GM21447 (cell line): ENCODE measurements around the gene ARPP19.
"Not testable (repeated sequence)": the region's sequence is repeated elsewhere in the genome, so short reads cannot be mapped to it uniquely, and the experiment has no call there.

Source experiments
- ATAC-seq: cut with Tn5 transposase; IDR thresholded peaks from one replicate; pipeline ENCODE4 v1.9.1; 2021; ENCODE audit not compliant: unreplicated experiment

Gene ARPP19

GRCh38 chr15:52515343-52515742, 53.5 kb downstream of the ARPP19 start:
- ATAC-seq = no peak

GRCh38 chr15:52514482-52514881, 54.3 kb downstream of the ARPP19 start:
- no peak for ATAC-seq

- not testable (repeated sequence) for ATAC-seq
These were observed 56.0 kb downstream of the ARPP19 start for GRCh38 chr15:52512869-52513268.

- no peak for ATAC-seq
These were observed 57.7 kb downstream of the ARPP19 start for GRCh38 chr15:52511084-52511483.

GRCh38 chr15:52509500-52510245, 59.2 kb downstream of the ARPP19 start:
- no peak for ATAC-seq

- no peak for ATAC-seq
These were observed 62.3 kb downstream of the ARPP19 start for GRCh38 chr15:52506549-52506948.

GRCh38 chr15:52505151-52505550, 63.7 kb downstream of the ARPP19 start:
- ATAC-seq = no peak

- peak; percentile 79 for ATAC-seq
These were observed 64.9 kb downstream of the ARPP19 start for GRCh38 chr15:52503788-52504496.

- ATAC-seq = no peak
These were observed 66.2 kb downstream of the ARPP19 start for GRCh38 chr15:52502608-52503007.

- ATAC-seq = no peak
These were observed 69.3 kb downstream of the ARPP19 start for GRCh38 chr15:52499506-52499905.

- no peak for ATAC-seq
These were observed 70.1 kb downstream of the ARPP19 start for GRCh38 chr15:52498706-52499105.
